ENCODE measurements around the gene EFHC1.

DNA sequence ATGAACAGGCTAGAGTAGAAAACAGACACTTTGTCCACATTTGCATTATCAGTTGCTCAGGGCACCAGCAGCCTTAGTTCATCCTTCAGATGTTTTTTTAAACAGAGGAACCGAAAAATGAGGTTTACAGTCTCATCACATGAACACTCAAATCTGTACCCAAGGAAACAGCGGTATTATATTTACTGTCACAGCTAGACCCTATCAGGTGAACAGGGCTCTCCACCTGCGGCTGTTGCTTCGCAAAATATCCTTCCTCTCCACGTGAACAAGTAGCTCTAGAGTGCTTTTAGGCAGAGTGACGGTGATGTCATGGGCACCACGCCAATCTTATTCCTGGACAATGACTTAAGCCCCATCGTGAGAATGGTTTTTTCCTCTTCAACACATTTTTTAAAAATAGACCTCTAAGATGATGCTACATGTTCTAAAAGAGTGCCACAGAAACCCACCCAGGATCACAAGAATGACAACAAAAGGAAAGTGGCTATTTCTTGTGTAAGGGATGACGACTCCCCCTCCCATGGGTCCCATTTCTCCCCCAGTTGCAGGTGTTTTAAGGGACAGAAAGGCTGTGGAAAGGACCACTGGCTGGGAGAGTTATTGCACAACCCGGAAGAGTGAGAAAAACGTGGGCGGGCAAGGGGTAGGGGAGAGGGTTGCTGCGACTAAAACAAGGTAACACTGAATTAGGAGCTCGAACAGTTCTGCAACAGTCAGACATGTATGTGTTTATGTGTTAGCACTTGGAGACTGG lies 77.7 kb downstream of the EFHC1 start:
- TF ChIP-seq CTCF (optimal IDR thresholded peaks at IDR 0.05 in 1 of 3, IDR thresholded peaks at IDR 0.05 in 1 of 3, conservative IDR thresholded peaks at IDR 0.05 in 1 of 3; ENCODE audit: extremely low read depth in 1 of 3, insufficient read depth in 2 of 3, low read length in 3 of 3) (no peak), EZH2 (IDR thresholded peaks at IDR 0.05; ENCODE audit: low read length) (no peak)

All from keratinocyte (primary cell).